Ovary (tissue), 9 donors: Measurements from ENCODE around the gene EPHA5. TPM values are rescaled to one million over a fixed set of nuclear protein-coding genes. Genes with fewer than 3 reads are reported as not detected.

ENCODE experiments used
- DNase-seq, 5 donors: peaks; one replicate each; pipeline ENCODE4 v3.0.0-alpha.2; 2019 to 2020
- H3K27ac ChIP-seq, 2 donors: fragments of 200-600 bp; one replicate each; pipeline versions ENCODE4 v1.5.1 to v1.8.0; 2019 to 2022
- H3K27me3 ChIP-seq: fragments of 200-600 bp; one replicate; pipeline ENCODE4 v1.8.0; 2022
- H3K36me3 ChIP-seq: fragments of 200-600 bp; sonication (generic); one replicate; pipeline ENCODE4 v1.5.1; 2019
- H3K4me1 ChIP-seq: one replicate; pipeline ENCODE4 v1.8.1; 2013; ENCODE audit warnings: mild to moderate bottlenecking, moderate library complexity; ENCODE audit not compliant: insufficient read depth
- H3K4me3 ChIP-seq: fragments of 200-600 bp; sonication (generic); one replicate; pipeline ENCODE4 v1.5.1; 2017
- H3K9me3 ChIP-seq, 2 donors: fragments of 200-600 bp in 1 of 2; sonication (generic) in 1 of 2; one replicate each; pipeline versions ENCODE4 v1.5.1 to v1.8.1; 2013 to 2019; ENCODE audit warnings: mild to moderate bottlenecking in 1 of 2, moderate library complexity in 1 of 2
- CTCF ChIP-seq, 3 donors: fragments of 450-650 bp in 2 of 3; fragments of 200-600 bp in 1 of 3; IDR thresholded peaks; one replicate each; pipeline versions ENCODE4 v1.5.1 to v1.8.0; 2016 to 2022; ENCODE audit warnings: antibody characterized with exemption in 3 of 3, mild to moderate bottlenecking in 1 of 3
- EP300 ChIP-seq: sonication (generic); formaldehyde crosslinking; IDR thresholded peaks from one replicate; pipeline ENCODE4 v1.6.1; 2017; ENCODE audit warnings: antibody characterized with exemption
- POLR2A ChIP-seq: fragments of 450-650 bp; IDR thresholded peaks from one replicate; pipeline ENCODE4 v1.6.1; 2017; ENCODE audit warnings: antibody characterized with exemption, mild to moderate bottlenecking, moderate library complexity
- WGBS, 3 donors: extraction: QIAGEN DNeasy Blood & Tissue Kit in 1 of 3; methylation state at CpG; one replicate each; pipeline versions ENCODE4 v1.1.5 to v1.1.7; 2013 to 2017; 5-methylcytosine and 5-hydroxymethylcytosine counted together
- intact Hi-C, 4 donors: fragments of 100-400 bp; cut with DNase I; formaldehyde crosslinking; loops; one replicate each; pipeline versions ENCODE4 v1.11.0 to v1.15.1; 2022 to 2023
- polyA plus RNA-seq, 2 donors: library from polyadenylated mRNA; stranded (reverse); fragments of 200-250 nt in 1 of 2; fragments of 350-450 nt in 1 of 2; fragmentation: Illumina TruSeq in 1 of 2; extraction: RNeasy Lipid Tissue Mini Kit (QIAGEN cat#74804) in 1 of 2; gene quantifications; one replicate each; pipeline ENCODE4 v1.2.3, GENCODE V29; 2013 to 2014
- total RNA-seq, 7 donors: library from RNA; depleted of rRNA in 2 of 7; stranded (reverse); fragments of >200 nt in 2 of 7; fragmentation: NEBNext Ultra II Directional in 3 of 7; extraction: Animal tissue kit (Norgen Biotek cat#: 25700) in 3 of 7; gene quantifications; one replicate each; pipeline versions ENCODE4 v1.1.0 to v1.2.4, GENCODE V29; 2016 to 2023
- donor health status: DM: no; HTN: no; CAD: no; lungs with moderate emphysema.
- donor health status: DM: no; HTN: no; CAD: no.
- donor health status: Bipolar disorder and iron deficiency.
- donor health status: DM: yes; HTN: yes; CAD: no.
- donor health status: DM: no; HTN: no; CAD: no.
- donor health status: DM: yes; HTN: yes; CAD: no.

The EPHA5 gene
- total and polyA plus RNA-seq, 9 donors = 0.29 to 5.6 (median 1.6) TPM

GRCh38 chr4:65651031-65651430, 19.3 kb downstream of the EPHA5 start:
- Histone ChIP-seq H3K27ac (no peak overlapping the region), H3K4me3 (no peak overlapping the region), H3K36me3 (no peaks in the 10 kb centered on the region), H3K9me3 (no peaks in the 10 kb centered on the region), H3K4me1 (no peaks in the 10 kb centered on the region), H3K27me3 (no peaks in the 10 kb centered on the region)
- 12 to 27% (median 14%) methylated on average over 1 of the region's 1 CpG for WGBS, 3 donors
- no peak for DNase-seq
- no peak for TF ChIP-seq POLR2A
- TF ChIP-seq EP300 = no peak
- no peak for TF ChIP-seq CTCF (IDR thresholded peaks at IDR 0.05)
- intact Hi-C loops = no loop called here

GRCh38 chr4:65646136-65646535, 24.2 kb downstream of the EPHA5 start:
- intact Hi-C loops = no loop called here
- TF ChIP-seq CTCF (IDR thresholded peaks at IDR 0.05) (no peak), EP300 (no peak), POLR2A (no peak)
- DNase-seq = no peak
- 92 to 95% (median 95%) methylated on average over 1 of the region's 1 CpG for WGBS, 3 donors
- Histone ChIP-seq H3K4me1 (no peaks in the 10 kb centered on the region), H3K36me3 (no peaks in the 10 kb centered on the region), H3K9me3 (no peaks in the 10 kb centered on the region), H3K27me3 (no peaks in the 10 kb centered on the region), H3K27ac (no peak overlapping the region), H3K4me3 (no peak overlapping the region)

- H3K4me3 ChIP-seq = no peak overlapping the region
- 11 to 23% (median 11%) methylated on average over 1 of the region's 1 CpG for WGBS, 3 donors
- no peaks in the 10 kb centered on the region for H3K36me3 ChIP-seq
- H3K27ac ChIP-seq = no peak overlapping the region
- intact Hi-C loops = no loop called here
- TF ChIP-seq EP300 (no peak), CTCF (IDR thresholded peaks at IDR 0.05) (no peak), POLR2A (no peak)
- H3K4me1 ChIP-seq = no peaks in the 10 kb centered on the region
- no peaks in the 10 kb centered on the region for H3K27me3 ChIP-seq
- no peak for DNase-seq
- no peaks in the 10 kb centered on the region for H3K9me3 ChIP-seq
Measured at GRCh38 chr4:65645185-65645584, 25.1 kb downstream of the EPHA5 start.

- WGBS, 3 donors = 45 to 61% (median 51%) methylated on average over 3 of the region's 3 CpGs
- no peaks in the 10 kb centered on the region for H3K36me3 ChIP-seq
Measured at GRCh38 chr4:65635051-65635821, 35.1 kb downstream of the EPHA5 start.

More at GRCh38 chr4:65635051-65635821, 35.1 kb downstream of the EPHA5 start:
- no peaks in the 10 kb centered on the region for H3K9me3 ChIP-seq
- no peak overlapping the region for H3K4me3 ChIP-seq
- intact Hi-C loops = no loop called here
- H3K4me1 ChIP-seq = no peaks in the 10 kb centered on the region
- no peaks in the 10 kb centered on the region for H3K27me3 ChIP-seq
- no peak for TF ChIP-seq CTCF (IDR thresholded peaks at IDR 0.05)
- TF ChIP-seq POLR2A = no peak
- TF ChIP-seq EP300 = no peak
- H3K27ac ChIP-seq = no peak overlapping the region
- DNase-seq = no peak
